Stimulated activated CD8-positive, alpha-beta memory T cell treated with anti-CD3 and anti-CD28 coated beads, Interleukin-4, amount 100 ng/mL, for 48 hours (primary cell): ENCODE measurements around the gene VKORC1.
A peak's percentile ranks its signal among the peaks of the same experiment; 100 is the strongest.
"Not testable (repeated sequence)": the region's sequence is repeated elsewhere in the genome, so short reads cannot be mapped to it uniquely, and the experiment has no call there.

Experiments
- DNase-seq: peaks from one replicate; pipeline ENCODE4 v3.0.0-alpha.2; 2020

VKORC1 gene

GRCh38 chr16:31106509-31107464 is 12.2 kb upstream of the VKORC1 start:
- DNase-seq, result no peak

GRCh38 chr16:31105677-31106213 is 11.1 kb upstream of the VKORC1 start:
- DNase-seq, result peak; percentile 98

GRCh38 chr16:31100876-31101641 is 6.5 kb upstream of the VKORC1 start:
- not testable (repeated sequence) for DNase-seq

- no peak for DNase-seq
These were observed 5.5 kb upstream of the VKORC1 start for GRCh38 chr16:31099860-31100638.

GRCh38 chr16:31094088-31094423 is 541 bp downstream of the VKORC1 start:
- DNase-seq, result peak; percentile 41

GRCh38 chr16:31093132-31093703 is 1.4 kb downstream of the VKORC1 start:
- no peak for DNase-seq

GRCh38 chr16:31092330-31092729 is 2.3 kb downstream of the VKORC1 start:
- no peak for DNase-seq

- no peak for DNase-seq
These were observed 4.1 kb downstream of the VKORC1 start for GRCh38 chr16:31090540-31090939.

GRCh38 chr16:31089199-31089598 is 5.4 kb downstream of the VKORC1 start:
- no peak for DNase-seq

- DNase-seq, result no peak
These were observed 6.0 kb downstream of the VKORC1 start, which contains the start of gene PRSS53 for GRCh38 chr16:31088459-31089183. Gene PRSS53, minus strand, starts transcription at chr16:31088943. Its CDS starts 134 bp downstream, at chr16:31088809.

GRCh38 chr16:31087971-31088370 is 6.6 kb downstream of the VKORC1 start:
- no peak for DNase-seq

GRCh38 chr16:31087481-31087880 is 7.1 kb downstream of the VKORC1 start:
- DNase-seq, result no peak

- DNase-seq, result no peak
These were observed 8.0 kb downstream of the VKORC1 start for GRCh38 chr16:31086629-31086906.

- DNase-seq, result no peak
These were observed 8.5 kb downstream of the VKORC1 start for GRCh38 chr16:31085873-31086628.

- DNase-seq, result no peak
These were observed 9.2 kb downstream of the VKORC1 start for GRCh38 chr16:31085411-31085810.

GRCh38 chr16:31084584-31085302 is 9.9 kb downstream of the VKORC1 start:
- DNase-seq, result no peak

GRCh38 chr16:31083981-31084380 is 10.6 kb downstream of the VKORC1 start:
- DNase-seq, result no peak

- no peak for DNase-seq
These were observed 11.0 kb downstream of the VKORC1 start for GRCh38 chr16:31083556-31083955.

GRCh38 chr16:31083081-31083480 is 11.5 kb downstream of the VKORC1 start:
- DNase-seq, result no peak

- no peak for DNase-seq
These were observed 12.1 kb downstream of the VKORC1 start for GRCh38 chr16:31082368-31083045.
